HepG2 (cell line): Measurements from ENCODE around the gene SEC16A. TPM values are rescaled to one million over a fixed set of nuclear protein-coding genes. Genes with fewer than 3 reads are reported as not detected.

Source experiments
- DPF2 ChIP-seq: sonication (generic); formaldehyde crosslinking; IDR thresholded peaks from 2 replicates; pipeline ENCODE4 v1.4.0; 2020; ENCODE audit warnings: mild to moderate bottlenecking, low read depth, missing genetic modification reagents, borderline replicate concordance
- HNF1A ChIP-seq, 2 experiments: sonication (generic) in 1 of 2; formaldehyde crosslinking in 1 of 2; IDR thresholded peaks; 2 replicates each; pipeline versions ENCODE4 v1.4.0 to v1.6.1; 2016 to 2020; ENCODE audit warnings: borderline replicate concordance in 1 of 2, low read depth in 1 of 2, mild to moderate bottlenecking in 1 of 2, missing genetic modification reagents in 1 of 2
- PCBP2 ChIP-seq: fragments of 200-400 bp; formaldehyde crosslinking; optimal IDR thresholded peaks from 2 replicates; pipeline ENCODE3; 2018; ENCODE audit warnings: low read length, low read depth; ENCODE audit not compliant: poor library complexity, severe bottlenecking
- SETDB1 ChIP-seq: sonication (generic); formaldehyde crosslinking; IDR thresholded peaks from 2 replicates; pipeline ENCODE4 v1.5.1; 2020; ENCODE audit warnings: missing genetic modification reagents, mild to moderate bottlenecking, borderline replicate concordance
- YEATS2 ChIP-seq: sonication (generic); formaldehyde crosslinking; IDR thresholded peaks from 2 replicates; pipeline ENCODE4 v1.4.0; 2020; ENCODE audit warnings: missing genetic modification reagents, borderline replicate concordance
- ZC3H13 ChIP-seq: sonication (generic); formaldehyde crosslinking; IDR thresholded peaks from 2 replicates; pipeline ENCODE4 v1.8.1; 2023; ENCODE audit warnings: mild to moderate bottlenecking, missing genetic modification reagents, moderate library complexity
- ZNF256 ChIP-seq: sonication (generic); formaldehyde crosslinking; conservative IDR thresholded peaks from 2 replicates; pipeline ENCODE4 v1.4.0; 2020; ENCODE audit warnings: missing genetic modification reagents
- ZNF891 ChIP-seq: sonication (generic); formaldehyde crosslinking; IDR thresholded peaks from 2 replicates; pipeline ENCODE4 v1.5.0; 2020; ENCODE audit warnings: mild to moderate bottlenecking, missing genetic modification reagents
- polyA plus RNA-seq, 8 experiments: library from polyadenylated mRNA; depleted of rRNA in 3 of 8; stranded (reverse) in 7 of 8; unstranded in 1 of 8; fragments of >200 nt; fragmentation: Illumina TruSeq in 4 of 8; extraction: Trizol in 4 of 8; gene quantifications; 2 replicates each; pipeline versions ENCODE4 v1.2.1 to v1.2.3, GENCODE V29; 2011 to 2016; ENCODE audit warnings: low read depth in 4 of 8, missing spikeins in 1 of 8, mixed read lengths in 1 of 8; ENCODE audit not compliant: insufficient read depth in 1 of 8
- total RNA-seq, 5 experiments: library from RNA; depleted of rRNA; stranded (reverse); fragments of >200 nt; fragmentation: Illumina TruSeq; extraction: Trizol; gene quantifications; 2 replicates each; pipeline ENCODE4 v1.2.3, GENCODE V29; 2016; ENCODE audit warnings: low read depth in 1 of 5
- TF ChIP-seq, protein P1 (sequence below): sonication (generic); formaldehyde crosslinking; conservative IDR thresholded peaks from 2 replicates; pipeline ENCODE4 v1.8.0; 2022; ENCODE audit warnings: mild to moderate bottlenecking, moderate library complexity, missing genetic modification reagents
- TF ChIP-seq, protein P2 (sequence below): sonication (generic); formaldehyde crosslinking; IDR thresholded peaks from 2 replicates; pipeline ENCODE4 v1.4.0; 2020; ENCODE audit warnings: missing genetic modification reagents
- TF ChIP-seq, protein P3 (sequence below): sonication (generic); formaldehyde crosslinking; IDR thresholded peaks from 2 replicates; pipeline ENCODE4 v1.4.0; 2020; ENCODE audit warnings: missing genetic modification reagents, mild to moderate bottlenecking, borderline replicate concordance
- TF ChIP-seq, protein P4 (sequence below): IDR thresholded peaks from 2 replicates; pipeline ENCODE4 v1.6.1; 2016; ENCODE audit warnings: mild to moderate bottlenecking
- TF ChIP-seq, protein P5 (sequence below): conservative IDR thresholded peaks from 2 replicates; pipeline ENCODE4 v1.6.1; 2018; ENCODE audit warnings: missing genetic modification reagents

Gene SEC16A
- total and polyA plus RNA-seq, 2 of the 13 experiments (the other 11 are each of a cell fraction or from before 2014, with no cell fraction given) = 15.9 to 18.9 TPM

DNA sequence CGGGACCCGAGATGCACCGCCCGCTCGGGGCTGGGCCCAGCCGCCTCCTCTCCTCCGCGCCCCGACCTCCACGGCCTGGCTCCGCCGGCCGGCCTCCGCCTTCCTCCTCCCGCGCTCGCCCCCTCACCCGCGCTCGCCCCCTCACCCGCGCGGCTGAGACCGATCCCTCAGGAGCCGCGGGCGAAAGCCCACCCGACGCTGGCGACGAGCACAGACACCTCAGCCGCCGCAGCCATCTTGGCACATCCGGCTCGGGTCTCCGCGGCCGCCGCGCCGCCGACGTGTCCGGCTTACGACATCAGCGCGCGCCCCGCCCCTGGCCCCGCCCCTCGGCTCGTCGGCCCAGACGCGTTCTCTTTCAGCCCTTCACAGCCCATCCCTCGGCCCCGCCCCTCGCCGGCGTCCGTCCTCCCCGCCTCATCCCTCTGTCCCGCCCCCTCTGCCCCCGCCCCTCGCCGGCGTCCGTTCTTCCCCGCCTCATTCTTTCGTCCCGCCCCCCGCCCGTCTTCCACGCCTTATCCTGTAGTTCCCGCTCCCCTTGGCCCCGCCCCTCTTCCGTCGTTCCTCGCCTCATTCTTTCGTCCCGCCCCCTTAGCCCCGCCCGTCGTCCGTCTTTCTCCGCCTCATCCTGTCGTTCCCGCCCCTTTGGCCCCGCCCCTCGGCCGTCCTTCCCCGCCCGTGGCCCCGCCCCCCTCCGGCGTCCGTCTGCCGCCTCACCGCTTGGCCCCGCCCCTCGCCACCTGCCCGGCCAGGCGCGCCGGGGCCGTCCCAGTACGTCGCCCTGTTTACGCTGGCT is at the start of gene SEC16A (continued):
- TF ChIP-seq, protein P1, sequence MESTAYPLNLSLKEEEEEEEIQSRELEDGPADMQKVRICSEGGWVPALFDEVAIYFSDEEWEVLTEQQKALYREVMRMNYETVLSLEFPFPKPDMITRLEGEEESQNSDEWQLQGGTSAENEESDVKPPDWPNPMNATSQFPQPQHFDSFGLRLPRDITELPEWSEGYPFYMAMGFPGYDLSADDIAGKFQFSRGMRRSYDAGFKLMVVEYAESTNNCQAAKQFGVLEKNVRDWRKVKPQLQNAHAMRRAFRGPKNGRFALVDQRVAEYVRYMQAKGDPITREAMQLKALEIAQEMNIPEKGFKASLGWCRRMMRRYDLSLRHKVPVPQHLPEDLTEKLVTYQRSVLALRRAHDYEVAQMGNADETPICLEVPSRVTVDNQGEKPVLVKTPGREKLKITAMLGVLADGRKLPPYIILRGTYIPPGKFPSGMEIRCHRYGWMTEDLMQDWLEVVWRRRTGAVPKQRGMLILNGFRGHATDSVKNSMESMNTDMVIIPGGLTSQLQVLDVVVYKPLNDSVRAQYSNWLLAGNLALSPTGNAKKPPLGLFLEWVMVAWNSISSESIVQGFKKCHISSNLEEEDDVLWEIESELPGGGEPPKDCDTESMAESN (CRISPR knock-in tag) = peak; percentile 73; the same call in 1 of the 2 replicates
- TF ChIP-seq DPF2 (no peak), YEATS2 (CRISPR knock-in tag) (0 out of 2 replicates have a peak, but pooled peaks have one; percentile 21), HNF1A (IDR thresholded peaks at IDR 0.05; ENCODE audit: low read depth) (no peak), HNF1A (CRISPR knock-in tag; IDR thresholded peaks at IDR 0.05; ENCODE audit: borderline replicate concordance) (no peak), PCBP2 (no peak), SETDB1 (CRISPR knock-in tag) (no peak), ZC3H13 (CRISPR knock-in tag) (peak; percentile 97), ZNF891 (CRISPR knock-in tag) (0 out of 2 replicates have a peak, but pooled peaks have one; percentile 30), ZNF256 (no peak)
- TF ChIP-seq, protein P2, sequence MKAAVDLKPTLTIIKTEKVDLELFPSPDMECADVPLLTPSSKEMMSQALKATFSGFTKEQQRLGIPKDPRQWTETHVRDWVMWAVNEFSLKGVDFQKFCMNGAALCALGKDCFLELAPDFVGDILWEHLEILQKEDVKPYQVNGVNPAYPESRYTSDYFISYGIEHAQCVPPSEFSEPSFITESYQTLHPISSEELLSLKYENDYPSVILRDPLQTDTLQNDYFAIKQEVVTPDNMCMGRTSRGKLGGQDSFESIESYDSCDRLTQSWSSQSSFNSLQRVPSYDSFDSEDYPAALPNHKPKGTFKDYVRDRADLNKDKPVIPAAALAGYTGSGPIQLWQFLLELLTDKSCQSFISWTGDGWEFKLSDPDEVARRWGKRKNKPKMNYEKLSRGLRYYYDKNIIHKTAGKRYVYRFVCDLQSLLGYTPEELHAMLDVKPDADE (CRISPR knock-in tag) = no peak
- TF ChIP-seq, protein P3, sequence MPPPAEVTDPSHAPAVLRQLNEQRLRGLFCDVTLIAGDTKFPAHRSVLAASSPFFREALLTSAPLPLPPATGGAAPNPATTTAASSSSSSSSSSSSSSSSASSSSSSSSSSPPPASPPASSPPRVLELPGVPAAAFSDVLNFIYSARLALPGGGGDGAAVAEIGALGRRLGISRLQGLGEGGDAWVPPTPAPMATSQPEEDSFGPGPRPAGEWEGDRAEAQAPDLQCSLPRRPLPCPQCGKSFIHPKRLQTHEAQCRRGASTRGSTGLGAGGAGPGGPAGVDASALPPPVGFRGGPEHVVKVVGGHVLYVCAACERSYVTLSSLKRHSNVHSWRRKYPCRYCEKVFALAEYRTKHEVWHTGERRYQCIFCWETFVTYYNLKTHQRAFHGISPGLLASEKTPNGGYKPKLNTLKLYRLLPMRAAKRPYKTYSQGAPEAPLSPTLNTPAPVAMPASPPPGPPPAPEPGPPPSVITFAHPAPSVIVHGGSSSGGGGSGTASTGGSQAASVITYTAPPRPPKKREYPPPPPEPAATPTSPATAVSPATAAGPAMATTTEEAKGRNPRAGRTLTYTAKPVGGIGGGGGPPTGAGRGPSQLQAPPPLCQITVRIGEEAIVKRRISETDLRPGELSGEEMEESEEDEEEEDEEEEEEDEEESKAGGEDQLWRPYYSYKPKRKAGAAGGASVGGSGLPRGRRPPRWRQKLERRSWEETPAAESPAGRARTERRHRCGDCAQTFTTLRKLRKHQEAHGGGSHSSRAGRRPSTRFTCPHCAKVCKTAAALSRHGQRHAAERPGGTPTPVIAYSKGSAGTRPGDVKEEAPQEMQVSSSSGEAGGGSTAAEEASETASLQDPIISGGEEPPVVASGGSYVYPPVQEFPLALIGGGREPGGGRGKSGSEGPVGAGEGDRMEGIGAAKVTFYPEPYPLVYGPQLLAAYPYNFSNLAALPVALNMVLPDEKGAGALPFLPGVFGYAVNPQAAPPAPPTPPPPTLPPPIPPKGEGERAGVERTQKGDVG (CRISPR knock-in tag) = no peak
- TF ChIP-seq, protein P4, sequence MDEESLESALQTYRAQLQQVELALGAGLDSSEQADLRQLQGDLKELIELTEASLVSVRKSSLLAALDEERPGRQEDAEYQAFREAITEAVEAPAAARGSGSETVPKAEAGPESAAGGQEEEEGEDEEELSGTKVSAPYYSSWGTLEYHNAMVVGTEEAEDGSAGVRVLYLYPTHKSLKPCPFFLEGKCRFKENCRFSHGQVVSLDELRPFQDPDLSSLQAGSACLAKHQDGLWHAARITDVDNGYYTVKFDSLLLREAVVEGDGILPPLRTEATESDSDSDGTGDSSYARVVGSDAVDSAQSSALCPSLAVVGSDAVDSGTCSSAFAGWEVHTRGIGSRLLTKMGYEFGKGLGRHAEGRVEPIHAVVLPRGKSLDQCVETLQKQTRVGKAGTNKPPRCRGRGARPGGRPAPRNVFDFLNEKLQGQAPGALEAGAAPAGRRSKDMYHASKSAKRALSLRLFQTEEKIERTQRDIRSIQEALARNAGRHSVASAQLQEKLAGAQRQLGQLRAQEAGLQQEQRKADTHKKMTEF (CRISPR knock-in tag) = no peak
- TF ChIP-seq, protein P5, sequence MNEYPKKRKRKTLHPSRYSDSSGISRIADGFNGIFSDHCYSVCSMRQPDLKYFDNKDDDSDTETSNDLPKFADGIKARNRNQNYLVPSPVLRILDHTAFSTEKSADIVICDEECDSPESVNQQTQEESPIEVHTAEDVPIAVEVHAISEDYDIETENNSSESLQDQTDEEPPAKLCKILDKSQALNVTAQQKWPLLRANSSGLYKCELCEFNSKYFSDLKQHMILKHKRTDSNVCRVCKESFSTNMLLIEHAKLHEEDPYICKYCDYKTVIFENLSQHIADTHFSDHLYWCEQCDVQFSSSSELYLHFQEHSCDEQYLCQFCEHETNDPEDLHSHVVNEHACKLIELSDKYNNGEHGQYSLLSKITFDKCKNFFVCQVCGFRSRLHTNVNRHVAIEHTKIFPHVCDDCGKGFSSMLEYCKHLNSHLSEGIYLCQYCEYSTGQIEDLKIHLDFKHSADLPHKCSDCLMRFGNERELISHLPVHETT (CRISPR knock-in tag) = peak; percentile 70; the same call in 1 of the 2 replicates
